Sigmoid colon (tissue), 4 donors: ENCODE data around the gene EXOSC6.
"Not testable (repeated sequence)": the region's sequence is repeated elsewhere in the genome, so short reads cannot be mapped to it uniquely, and the experiment has no call there.

Experiments
- CTCF ChIP-seq, 4 experiments: fragments of 450-650 bp in 3 of 4; fragments of 200-600 bp in 1 of 4; IDR thresholded peaks; one replicate each; pipeline ENCODE4 v1.5.1; 2016 to 2019; ENCODE audit warnings: antibody characterized with exemption in 4 of 4, mild to moderate bottlenecking in 3 of 4, moderate library complexity in 2 of 4
- EP300 ChIP-seq, 4 donors: sonication (generic); formaldehyde crosslinking; IDR thresholded peaks; one replicate each; pipeline ENCODE4 v1.6.1; 2017; ENCODE audit warnings: antibody characterized with exemption in 4 of 4
- POLR2A ChIP-seq, 2 donors: fragments of 450-650 bp; IDR thresholded peaks; one replicate each; pipeline ENCODE4 v1.6.1; 2016; ENCODE audit warnings: antibody characterized with exemption in 2 of 2, mild to moderate bottlenecking in 2 of 2, moderate library complexity in 2 of 2

- TF ChIP-seq CTCF, POLR2A, EP300 (IDR thresholded peaks at IDR 0.05): not testable (repeated sequence)
Observed at GRCh38 chr16:70204668-70205405, 46.9 kb downstream of the EXOSC6 start.
